Inflammatory macrophage treated with lipopolysaccharide for 4 hours (primary cell): ENCODE results near the gene SQSTM1.
"Not testable (repeated sequence)": the region's sequence is repeated elsewhere in the genome, so short reads cannot be mapped to it uniquely, and the experiment has no call there.

Source experiments
- DNase-seq: peaks from one replicate; pipeline ENCODE4 v3.0.0-alpha.2; 2020

The SQSTM1 gene

GRCh38 chr5:179827680-179828079, 7.0 kb downstream of the SQSTM1 start:
- peak; percentile 91 for DNase-seq

GRCh38 chr5:179828756-179829421, 8.2 kb downstream of the SQSTM1 start:
- no peak for DNase-seq

DNA sequence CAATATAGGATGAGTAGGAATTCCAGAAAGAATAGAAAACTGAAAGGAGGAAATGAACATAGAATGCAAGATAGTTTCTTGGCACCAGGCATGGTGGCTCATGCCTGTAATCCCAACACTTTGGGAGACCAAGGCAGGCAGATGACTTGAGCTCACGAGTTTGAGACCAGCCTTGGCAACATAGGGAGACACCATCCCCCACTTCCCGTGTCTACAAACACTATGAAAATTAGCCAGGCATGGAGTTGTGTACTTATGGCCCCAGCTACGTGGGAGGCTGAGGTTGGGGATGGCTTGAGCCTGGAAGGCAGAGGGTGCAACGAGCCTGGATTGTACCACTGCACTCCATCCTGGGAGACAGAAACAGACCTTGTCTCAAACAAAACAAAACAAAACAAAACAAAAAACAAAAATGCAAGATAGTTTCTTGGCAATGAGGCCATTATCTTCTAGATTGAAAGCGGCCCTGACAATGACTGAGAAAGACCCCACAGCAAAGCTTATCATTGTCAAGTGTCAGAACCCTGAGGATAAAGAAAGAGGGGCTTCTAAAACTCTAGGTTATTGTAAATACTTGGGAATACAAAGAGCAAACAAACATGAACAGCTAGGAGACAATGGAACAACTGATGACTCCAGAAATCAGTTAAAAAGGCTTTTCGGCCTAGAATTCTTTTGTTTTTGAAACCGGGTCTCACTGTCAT, 9.2 kb downstream of the SQSTM1 start:
- DNase-seq = no peak

- no peak for DNase-seq
These were observed 10.2 kb downstream of the SQSTM1 start for GRCh38 chr5:179830818-179831468.

DNA sequence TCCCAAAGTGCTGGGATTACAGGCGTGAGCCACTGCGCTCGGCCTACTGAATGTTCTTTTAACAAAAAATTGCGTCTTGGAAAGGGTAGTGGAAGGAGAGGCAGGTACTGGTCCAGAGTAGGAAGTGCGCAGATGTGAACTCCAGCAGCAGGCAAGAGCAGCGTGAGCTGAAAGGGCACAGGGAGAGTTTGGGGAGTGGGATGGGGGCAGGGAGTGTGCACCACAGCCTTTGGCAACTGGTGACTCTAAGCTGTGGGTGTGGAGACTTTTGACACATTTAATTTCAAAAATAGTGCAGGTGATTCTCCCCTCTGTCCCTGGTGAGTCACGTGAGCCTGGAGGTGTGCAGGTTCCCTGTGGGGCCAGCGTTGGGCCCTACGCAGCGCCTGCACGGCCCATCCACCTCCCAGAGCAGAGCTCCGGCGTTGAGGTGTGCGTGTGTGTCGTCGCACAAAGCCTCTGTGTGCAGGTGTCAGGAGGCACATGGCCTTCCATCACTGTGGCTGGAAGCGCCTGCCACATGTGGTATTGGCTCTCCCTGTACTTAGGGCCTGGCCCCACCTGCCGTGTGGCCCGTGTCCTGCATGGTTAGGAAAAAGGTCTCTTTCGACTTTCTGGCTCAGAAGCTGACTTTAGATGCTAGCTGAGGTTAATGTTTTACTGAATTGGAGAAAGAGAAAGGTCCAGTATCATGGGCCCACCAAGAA, 11.5 kb downstream of the SQSTM1 start:
- no peak for DNase-seq

DNA sequence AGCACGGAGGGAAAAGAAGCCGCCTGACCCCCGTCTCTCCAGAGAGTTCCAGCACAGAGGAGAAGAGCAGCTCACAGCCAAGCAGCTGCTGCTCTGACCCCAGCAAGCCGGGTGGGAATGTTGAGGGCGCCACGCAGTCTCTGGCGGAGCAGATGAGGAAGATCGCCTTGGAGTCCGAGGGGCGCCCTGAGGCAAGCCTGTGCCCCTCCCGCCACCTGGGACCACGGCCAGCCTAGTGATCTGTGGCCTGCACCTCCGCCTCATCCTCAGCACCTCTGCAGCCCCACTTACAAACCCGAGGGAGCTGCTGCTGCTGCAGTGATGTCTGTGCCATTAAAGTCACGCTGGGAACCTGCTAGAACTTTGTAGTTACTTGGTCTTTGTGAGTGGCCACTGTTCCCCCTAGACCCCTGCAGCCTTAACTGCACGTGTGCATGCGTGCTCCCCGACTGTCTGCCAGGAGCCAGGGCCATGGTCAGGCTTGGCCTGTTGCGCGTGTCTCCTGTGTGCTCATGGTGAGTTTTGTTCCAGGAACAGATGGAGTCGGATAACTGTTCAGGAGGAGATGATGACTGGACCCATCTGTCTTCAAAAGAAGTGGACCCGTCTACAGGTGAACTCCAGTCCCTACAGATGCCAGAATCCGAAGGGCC, 12.5 kb downstream of the SQSTM1 start:
- no peak for DNase-seq

DNA sequence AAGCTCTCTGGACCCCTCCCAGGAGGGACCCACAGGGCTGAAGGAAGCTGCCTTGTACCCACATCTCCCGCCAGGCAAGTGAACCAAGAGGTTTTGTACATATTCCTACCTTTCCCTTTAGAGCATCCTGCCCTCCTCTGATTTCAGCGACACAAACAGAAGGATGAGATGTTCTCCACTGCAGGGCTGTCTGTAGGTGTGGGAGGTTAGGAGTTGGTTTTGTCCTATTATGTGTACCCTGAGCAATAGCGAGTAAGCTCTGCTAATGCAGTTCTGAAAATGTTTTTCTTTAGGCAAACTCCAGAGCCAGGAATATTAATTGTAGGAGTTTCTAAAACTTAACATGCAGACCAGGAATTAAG, 13.0 kb downstream of the SQSTM1 start:
- no peak for DNase-seq

GRCh38 chr5:179834120-179834519, 13.4 kb downstream of the SQSTM1 start:
- DNase-seq = no peak

GRCh38 chr5:179834871-179835270, 14.2 kb downstream of the SQSTM1 start:
- not testable (repeated sequence) for DNase-seq

- peak; percentile 78 for DNase-seq
These were observed 15.7 kb downstream of the SQSTM1 start for GRCh38 chr5:179836225-179837019.

DNA sequence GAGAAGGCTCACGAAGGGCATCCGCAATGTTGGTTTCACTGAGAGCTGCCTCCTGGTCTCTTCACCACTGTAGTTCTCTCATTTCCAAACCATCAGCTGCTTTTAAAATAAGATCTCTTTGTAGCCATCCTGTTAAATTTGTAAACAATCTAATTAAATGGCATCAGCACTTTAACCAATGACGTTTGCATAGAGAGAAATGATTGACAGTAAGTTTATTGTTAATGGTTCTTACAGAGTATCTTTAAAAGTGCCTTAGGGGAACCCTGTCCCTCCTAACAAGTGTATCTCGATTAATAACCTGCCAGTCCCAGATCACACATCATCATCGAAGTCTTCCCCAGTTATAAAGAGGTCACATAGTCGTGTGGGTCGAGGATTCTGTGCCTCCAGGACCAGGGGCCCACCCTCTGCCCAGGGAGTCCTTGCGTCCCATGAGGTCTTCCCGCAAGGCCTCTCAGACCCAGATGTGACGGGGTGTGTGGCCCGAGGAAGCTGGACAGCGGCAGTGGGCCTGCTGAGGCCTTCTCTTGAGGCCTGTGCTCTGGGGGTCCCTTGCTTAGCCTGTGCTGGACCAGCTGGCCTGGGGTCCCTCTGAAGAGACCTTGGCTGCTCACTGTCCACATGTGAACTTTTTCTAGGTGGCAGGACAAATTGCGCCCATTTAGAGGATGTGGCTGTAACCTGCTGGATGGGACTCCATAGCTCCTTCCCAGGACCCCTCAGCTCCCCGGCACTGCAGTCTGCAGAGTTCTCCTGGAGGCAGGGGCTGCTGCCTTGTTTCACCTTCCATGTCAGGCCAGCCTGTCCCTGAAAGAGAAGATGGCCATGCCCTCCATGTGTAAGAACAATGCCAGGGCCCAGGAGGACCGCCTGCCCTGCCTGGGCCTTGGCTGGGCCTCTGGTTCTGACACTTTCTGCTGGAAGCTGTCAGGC, 16.6 kb downstream of the SQSTM1 start:
- no peak for DNase-seq

DNA sequence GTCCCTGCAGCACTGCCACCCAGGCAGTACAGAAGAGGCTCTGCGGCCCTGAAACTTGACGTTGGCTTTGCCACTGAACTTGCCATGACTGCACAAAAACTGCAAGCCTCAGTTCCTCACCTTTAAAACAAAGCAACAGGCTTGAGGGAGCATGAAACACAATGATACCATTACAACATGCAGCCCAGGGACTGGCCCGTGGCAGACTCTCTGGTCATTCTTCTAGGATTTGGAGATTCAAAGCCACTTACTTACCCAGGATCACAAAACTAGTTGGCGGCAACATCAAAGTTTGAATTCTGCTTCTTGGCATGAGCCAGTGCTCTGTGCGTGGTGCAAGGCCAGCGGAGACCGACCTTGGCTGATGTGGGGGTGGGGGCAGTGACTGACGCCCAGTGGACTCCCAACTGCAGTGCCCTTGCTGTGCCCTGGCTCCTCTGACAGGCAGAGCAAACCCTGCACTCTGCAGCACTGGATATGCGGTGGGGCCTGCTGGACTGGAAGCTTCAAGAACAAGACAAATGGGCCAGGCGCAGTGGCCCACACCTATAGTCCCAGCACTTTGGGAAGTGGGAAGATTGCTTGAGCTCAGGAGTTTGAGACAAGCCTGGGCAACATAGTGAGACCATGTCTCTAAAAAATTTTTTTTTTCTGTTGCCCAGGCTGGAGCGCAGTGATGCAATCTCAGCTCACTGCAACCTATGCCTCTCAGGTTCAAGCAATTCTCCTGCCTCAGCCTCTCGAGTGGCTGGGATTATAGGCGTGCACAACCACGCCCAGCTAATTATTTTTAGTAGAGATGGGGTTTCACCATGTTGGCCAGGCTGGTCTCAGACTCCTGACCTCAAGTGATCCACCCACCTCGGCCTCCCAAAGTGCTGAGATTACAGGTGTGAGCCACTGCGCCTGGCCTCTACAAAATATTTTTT, 18.9 kb downstream of the SQSTM1 start:
- DNase-seq = no peak

GRCh38 chr5:179840321-179840720, 19.6 kb downstream of the SQSTM1 start:
- DNase-seq = no peak

DNA sequence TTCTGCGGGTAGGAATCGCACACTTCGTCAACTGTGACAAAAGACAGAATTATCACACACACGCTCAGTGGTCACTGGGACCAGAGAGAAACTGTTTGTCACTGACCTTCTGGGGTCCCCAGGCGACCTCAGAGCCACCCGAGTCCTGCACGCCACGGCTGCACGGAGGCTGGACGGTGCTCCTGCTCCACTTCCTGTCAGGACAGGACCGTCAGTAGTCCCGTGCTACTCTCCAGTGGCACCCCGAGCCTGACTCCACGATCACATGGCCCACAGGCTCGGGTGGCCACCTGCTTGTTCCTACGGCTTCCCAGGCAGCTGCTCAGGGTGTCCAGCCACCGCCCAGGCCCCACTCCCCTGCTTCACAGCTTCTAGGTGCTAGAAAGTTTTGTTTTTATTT, 20.1 kb downstream of the SQSTM1 start:
- DNase-seq = no peak

- DNase-seq = no peak
These were observed 20.9 kb downstream of the SQSTM1 start for GRCh38 chr5:179841621-179842020.

- peak; percentile 63 for DNase-seq
These were observed 32.4 kb downstream of the SQSTM1 start for GRCh38 chr5:179852993-179853547.

GRCh38 chr5:179854356-179854755, 33.7 kb downstream of the SQSTM1 start:
- no peak for DNase-seq

GRCh38 chr5:179858241-179858585, 37.5 kb downstream of the SQSTM1 start:
- peak; percentile 11 for DNase-seq

DNA sequence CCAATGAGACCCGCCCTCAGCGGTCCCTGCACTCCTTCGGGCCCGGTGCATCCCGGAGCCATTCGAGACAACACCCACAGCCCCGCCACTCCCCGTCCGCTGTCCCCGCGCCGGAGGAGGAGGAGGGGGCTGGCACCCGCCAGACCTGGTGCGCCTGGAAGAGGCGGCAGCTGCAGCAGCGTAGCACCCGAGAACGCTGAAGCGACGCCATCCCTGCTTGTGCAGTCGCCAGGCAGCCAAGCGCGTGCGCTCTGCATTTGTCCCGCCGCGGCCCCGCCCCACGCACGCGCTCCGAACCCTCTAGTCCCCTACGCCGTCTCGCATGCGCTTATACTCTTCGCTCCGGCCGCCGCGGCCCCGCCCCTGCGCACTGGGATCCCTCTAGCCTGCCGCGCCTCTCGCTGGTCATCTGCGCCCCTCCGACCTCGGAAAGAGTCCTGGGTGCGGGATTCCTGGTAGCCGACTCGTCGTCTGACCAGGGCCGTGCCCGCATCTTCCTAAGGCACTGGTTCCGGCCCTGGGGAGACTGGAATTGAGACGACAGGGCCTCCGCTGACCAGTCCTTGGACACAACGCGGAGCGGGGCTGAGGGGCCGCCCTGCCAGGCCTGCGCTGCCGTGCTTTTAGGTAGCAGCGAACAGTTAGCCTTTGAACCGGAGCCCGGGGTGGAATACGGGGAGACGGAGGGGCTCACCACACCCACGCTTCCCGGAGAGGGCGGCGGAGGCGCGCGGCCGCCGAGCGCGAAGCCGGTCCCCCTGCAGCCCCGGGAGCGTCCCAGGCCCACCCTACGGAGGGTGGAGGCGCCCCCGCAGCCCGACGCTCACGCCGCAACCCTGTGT, 38.1 kb downstream of the SQSTM1 start, which contains the start of gene MRNIP:
Gene MRNIP, minus strand, starts transcription at position 232 of the 842 bp plus-strand sequence. Its CDS starts 21 bp downstream, at position 211.
- DNase-seq = peak; percentile 95
